RPMI7951 (cell line): Measurements from ENCODE around the gene EIF4A3. TPM values are rescaled to one million over a fixed set of nuclear protein-coding genes. Genes with fewer than 3 reads are reported as not detected.

Source experiments
- DNase-seq: peaks from one replicate; pipeline ENCODE4 v3.0.0-alpha.2; 2012; ENCODE audit warnings: low read depth
- total RNA-seq: library from RNA; depleted of rRNA; stranded (reverse); fragments of >200 nt; shearing (Covaris generic); gene quantifications from 2 replicates; pipeline ENCODE4 v1.2.3, GENCODE V29; 2014

The EIF4A3 gene
- total RNA-seq, 1 experiment from 2014 or later: 99.4 TPM

- no peak for DNase-seq
Measured at GRCh38 chr17:80112471-80113032, 34.4 kb downstream of the EIF4A3 start.

GRCh38 chr17:80111702-80112470, 35.0 kb downstream of the EIF4A3 start:
- no peak for DNase-seq

GRCh38 chr17:80110927-80111701, 35.8 kb downstream of the EIF4A3 start:
- no peak for DNase-seq

DNA sequence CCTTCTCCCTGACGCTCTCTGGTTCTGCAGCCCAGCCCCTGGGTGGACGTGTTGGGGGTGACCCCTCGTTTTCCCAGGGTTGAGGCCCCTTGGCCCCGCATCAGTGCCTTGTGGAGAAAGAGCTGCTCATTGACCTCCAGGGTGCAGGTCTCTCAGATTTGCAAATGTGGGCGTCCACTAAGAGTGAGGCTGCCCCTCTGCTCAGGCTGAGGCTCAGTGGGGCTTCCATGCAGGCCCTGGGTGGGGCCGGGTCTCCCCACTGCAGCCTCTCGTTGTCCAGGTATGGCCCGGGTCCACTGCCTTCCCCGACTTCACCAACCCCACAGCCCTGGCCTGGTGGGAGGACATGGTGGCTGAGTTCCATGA, 36.5 kb downstream of the EIF4A3 start:
- no peak for DNase-seq

DNA sequence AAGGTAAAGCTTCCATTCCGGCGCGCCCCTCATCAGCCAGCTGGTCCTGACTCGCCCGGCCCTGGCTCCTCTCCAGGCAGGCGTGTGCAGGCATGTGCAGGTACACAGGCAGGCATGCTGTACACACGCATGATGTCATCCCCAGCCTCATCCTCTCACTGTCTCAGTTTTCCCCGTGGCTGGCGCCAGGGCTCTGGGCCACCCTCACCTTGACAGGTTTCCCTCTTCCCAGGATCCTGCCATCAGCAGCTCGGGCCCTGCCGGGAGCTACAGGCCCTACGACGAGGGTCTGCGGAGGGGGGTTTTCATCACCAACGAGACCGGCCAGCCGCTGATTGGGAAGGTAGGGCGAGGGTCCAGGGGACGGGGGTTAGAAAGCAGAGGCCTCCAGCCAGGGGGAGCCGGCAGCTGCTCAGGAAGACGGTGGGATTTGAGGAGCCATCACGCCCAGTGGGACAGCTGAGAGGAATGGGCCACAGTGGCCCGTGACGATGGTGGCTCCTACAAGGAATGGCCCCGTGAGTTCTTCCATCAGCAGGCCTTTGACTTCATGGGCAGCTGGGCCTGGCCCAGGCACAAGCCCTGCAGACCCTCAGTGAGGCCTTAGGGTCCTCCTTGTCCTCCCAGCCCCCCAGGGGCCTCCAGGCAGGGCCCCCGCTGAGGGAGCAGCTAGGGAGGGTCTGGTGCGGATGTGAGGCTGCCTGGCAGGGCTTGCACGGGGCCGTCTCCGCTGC, 37.0 kb downstream of the EIF4A3 start:
- DNase-seq: no peak

DNA sequence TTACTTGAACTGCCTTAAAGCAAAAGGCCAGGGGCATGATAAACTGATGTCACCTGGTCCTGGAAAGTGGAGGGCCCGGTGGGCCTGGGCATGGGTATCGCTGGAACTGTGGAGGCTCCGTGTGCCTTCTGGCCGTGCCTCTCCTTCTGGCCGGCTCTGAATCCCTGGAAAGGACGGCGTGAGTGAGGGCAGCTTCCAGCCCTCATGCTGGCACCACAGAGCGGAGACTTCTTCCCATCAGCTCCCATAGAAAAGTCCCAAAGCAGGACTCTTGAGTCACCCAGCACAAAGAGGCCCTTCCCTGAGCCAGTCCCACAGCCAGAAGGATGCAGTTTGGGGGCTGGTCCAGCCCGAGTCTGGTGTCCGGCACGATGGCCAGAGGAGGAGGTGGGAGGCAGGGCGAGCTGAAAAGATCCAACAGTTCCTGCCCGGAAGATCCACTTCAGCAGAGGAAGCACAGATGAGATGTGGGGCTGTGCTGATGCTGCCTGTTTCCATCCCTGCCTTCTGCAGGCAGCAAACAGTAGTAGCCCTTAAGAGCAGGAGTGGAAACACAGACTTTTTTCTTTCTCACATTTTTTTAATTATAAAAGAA, 37.8 kb downstream of the EIF4A3 start:
- no peak for DNase-seq

- no peak for DNase-seq
Measured at GRCh38 chr17:80108036-80108971, 38.6 kb downstream of the EIF4A3 start.

DNA sequence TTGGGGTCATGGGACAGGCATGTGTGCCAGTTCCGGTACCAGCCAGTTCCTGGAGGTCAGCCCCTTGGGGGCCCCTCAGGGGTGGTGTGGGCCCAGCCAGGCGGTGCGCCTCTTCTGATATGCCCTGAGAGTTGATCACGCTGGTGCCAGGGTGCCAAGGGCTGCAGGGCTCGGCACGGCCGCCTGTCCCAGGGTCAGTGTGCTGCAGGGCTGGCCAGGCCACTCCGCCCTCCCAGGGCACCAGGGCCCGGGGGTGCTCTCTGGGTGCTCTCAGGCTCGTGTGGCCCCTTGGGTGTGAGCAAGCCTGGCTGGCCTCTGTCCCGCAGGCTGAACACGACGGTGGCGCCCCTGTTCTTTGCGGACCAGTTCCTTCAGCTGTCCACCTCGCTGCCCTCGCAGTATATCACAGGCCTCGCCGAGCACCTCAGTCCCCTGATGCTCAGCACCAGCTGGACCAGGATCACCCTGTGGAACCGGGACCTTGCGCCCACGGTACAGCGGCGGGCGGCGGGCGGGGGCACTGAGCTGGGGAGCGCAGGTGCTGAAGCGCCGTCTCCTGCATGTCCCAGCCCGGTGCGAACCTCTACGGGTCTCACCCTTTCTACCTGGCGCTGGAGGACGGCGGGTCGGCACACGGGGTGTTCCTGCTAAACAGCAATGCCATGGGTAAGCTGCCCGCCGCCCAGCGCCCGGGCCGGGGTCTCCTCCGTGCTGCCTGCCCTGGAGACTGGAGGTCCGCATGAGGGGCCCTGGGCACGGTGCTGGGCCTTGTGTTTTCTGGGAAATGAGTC, 39.5 kb downstream of the EIF4A3 start:
- no peak for DNase-seq

DNA sequence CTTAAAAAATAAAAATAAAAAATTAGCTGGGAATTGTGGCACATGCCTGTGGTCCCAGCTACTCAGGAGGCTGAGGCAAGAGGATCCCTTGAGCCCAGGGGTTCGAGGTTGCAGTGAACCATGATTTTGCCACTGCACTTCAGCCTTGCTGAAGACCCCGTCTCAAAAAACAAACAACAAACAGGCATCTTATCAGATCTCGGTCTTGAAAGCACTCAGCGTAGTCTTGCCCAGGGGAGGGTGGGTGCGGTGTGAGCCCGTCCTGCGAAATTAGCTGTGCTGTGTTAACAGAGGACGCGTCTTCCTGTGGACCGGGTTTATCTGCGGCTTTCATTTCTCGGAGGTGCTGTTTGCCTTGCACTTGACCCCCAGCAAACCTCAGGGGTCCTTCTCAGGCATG, 40.2 kb downstream of the EIF4A3 start:
- no peak for DNase-seq

- no peak for DNase-seq
Measured at GRCh38 chr17:80106176-80106575, 40.8 kb downstream of the EIF4A3 start.

GRCh38 chr17:80105762-80106161, 41.2 kb downstream of the EIF4A3 start:
- DNase-seq: no peak

- DNase-seq: no peak
Measured at GRCh38 chr17:80104956-80105375, 42.0 kb downstream of the EIF4A3 start.

- no peak for DNase-seq
Measured at GRCh38 chr17:80104321-80104955, 42.5 kb downstream of the EIF4A3 start.

DNA sequence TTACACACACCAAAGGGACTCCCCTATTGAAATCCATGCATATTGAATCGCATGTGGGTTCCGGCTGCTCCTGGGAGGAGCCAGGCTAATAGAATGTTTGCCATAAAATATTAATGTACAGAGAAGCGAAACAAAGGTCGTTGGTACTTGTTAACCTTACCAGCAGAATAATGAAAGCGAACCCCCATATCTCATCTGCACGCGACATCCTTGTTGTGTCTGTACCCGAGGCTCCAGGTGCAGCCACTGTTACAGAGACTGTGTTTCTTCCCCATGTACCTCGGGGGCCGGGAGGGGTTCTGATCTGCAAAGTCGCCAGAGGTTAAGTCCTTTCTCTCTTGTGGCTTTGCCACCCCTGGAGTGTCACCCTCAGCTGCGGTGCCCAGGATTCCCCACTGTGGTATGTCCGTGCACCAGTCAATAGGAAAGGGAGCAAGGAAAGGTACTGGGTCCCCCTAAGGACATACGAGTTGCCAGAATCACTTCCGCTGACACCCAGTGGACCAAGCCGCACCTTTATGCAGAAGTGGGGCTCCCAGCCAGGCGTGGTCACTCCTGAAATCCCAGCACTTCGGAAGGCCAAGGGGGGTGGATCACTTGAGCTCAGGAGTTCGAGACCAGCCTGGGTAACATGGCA, 43.4 kb downstream of the EIF4A3 start:
- no peak for DNase-seq

DNA sequence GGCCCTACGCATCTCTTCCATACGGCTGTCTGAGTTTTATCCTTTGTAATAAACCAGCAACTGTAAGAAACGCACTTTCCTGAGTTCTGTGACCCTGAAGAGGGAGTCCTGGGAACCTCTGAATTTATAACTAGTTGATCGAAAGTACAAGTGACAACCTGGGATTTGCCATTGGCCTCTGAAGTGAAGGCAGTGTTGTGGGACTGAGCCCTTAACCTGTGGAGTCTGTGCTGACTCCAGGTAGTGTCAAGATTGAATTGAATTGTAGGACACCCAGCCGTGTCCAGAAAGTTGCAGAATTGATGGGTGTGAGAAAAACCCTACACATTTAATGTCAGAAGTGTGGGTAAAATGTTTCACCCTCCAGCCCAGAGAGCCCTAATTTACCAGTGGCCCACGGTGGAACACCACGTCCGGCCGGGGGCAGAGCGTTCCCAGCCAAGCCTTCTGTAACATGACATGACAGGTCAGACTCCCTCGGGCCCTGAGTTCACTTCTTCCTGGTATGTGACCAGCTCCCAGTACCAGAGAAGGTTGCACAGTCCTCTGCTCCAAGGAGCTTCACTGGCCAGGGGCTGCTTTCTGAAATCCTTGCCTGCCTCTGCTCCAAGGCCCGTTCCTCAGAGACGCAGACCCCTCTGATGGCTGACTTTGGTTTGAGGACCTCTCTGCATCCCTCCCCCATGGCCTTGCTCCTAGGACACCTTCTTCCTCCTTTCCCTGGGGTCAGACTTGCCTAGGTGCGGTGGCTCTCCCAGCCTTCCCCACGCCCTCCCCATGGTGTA, 44.1 kb downstream of the EIF4A3 start:
- no peak for DNase-seq

GRCh38 chr17:80101946-80102663, 44.8 kb downstream of the EIF4A3 start:
- DNase-seq: no peak
